ENCODE results near the gene STAT5B.

- TF ChIP-seq, protein P1, sequence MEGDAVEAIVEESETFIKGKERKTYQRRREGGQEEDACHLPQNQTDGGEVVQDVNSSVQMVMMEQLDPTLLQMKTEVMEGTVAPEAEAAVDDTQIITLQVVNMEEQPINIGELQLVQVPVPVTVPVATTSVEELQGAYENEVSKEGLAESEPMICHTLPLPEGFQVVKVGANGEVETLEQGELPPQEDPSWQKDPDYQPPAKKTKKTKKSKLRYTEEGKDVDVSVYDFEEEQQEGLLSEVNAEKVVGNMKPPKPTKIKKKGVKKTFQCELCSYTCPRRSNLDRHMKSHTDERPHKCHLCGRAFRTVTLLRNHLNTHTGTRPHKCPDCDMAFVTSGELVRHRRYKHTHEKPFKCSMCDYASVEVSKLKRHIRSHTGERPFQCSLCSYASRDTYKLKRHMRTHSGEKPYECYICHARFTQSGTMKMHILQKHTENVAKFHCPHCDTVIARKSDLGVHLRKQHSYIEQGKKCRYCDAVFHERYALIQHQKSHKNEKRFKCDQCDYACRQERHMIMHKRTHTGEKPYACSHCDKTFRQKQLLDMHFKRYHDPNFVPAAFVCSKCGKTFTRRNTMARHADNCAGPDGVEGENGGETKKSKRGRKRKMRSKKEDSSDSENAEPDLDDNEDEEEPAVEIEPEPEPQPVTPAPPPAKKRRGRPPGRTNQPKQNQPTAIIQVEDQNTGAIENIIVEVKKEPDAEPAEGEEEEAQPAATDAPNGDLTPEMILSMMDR (IDR thresholded peaks at IDR 0.05), result no peak
- TF ChIP-seq POLR2AphosphoS5 (IDR thresholded peaks at IDR 0.05; ENCODE audit: low read depth, low read length) (no peak), TCF7L2 (IDR thresholded peaks at IDR 0.05; ENCODE audit: low read depth, low read length) (no peak), SIN3A (IDR thresholded peaks at IDR 0.05; ENCODE audit: borderline replicate concordance, insufficient read depth, low read depth, low read length) (no peak)
Measured at GRCh38 chr17:42174126-42174783, 101.9 kb downstream of the STAT5B start.
